ENCODE results near the gene CEP63.
"Not testable (repeated sequence)": the region's sequence is repeated elsewhere in the genome, so short reads cannot be mapped to it uniquely, and the experiment has no call there.

CEP63 gene

GRCh38 chr3:134564991-134565390, 79.1 kb downstream of the CEP63 start:
- H3K27ac ChIP-seq = no peak overlapping the region
- DNase-seq (ENCODE audit: low spot score) = no peak
- TF ChIP-seq CTCF (conservative IDR thresholded peaks at IDR 0.05; ENCODE audit: low read depth) = no peak
- ChIA-PET POLR2A (ENCODE audit: low non-redundant PET) (no interaction called here), CTCF (no interaction called here)

GRCh38 chr3:134567605-134568004, 81.7 kb downstream of the CEP63 start:
- ChIA-PET POLR2A (ENCODE audit: low non-redundant PET) (no interaction called here), CTCF (no interaction called here)
- DNase-seq (ENCODE audit: low spot score) = no peak
- H3K27ac ChIP-seq = no peak overlapping the region
- no peak for TF ChIP-seq CTCF (conservative IDR thresholded peaks at IDR 0.05; ENCODE audit: low read depth)

- H3K27ac ChIP-seq = no peak overlapping the region
- no peak for TF ChIP-seq CTCF (conservative IDR thresholded peaks at IDR 0.05; ENCODE audit: low read depth)
- no peak for DNase-seq (ENCODE audit: low spot score)
- POLR2A ChIA-PET (ENCODE audit: low non-redundant PET) = no interaction called here
- CTCF ChIA-PET = no interaction called here
These were observed 82.9 kb downstream of the CEP63 start for GRCh38 chr3:134568790-134569189.

- H3K27ac ChIP-seq; DNase-seq (ENCODE audit: low spot score); CTCF ChIA-PET; POLR2A ChIA-PET (ENCODE audit: low non-redundant PET): not testable (repeated sequence)
These were observed 84.0 kb downstream of the CEP63 start for GRCh38 chr3:134569899-134570298.

GRCh38 chr3:134576426-134576825, 90.6 kb downstream of the CEP63 start:
- no peak for DNase-seq (ENCODE audit: low spot score)
- H3K27ac ChIP-seq = no peak overlapping the region
- ChIA-PET POLR2A (ENCODE audit: low non-redundant PET) (no interaction called here), CTCF (no interaction called here)
- TF ChIP-seq CTCF (conservative IDR thresholded peaks at IDR 0.05; ENCODE audit: low read depth) = no peak

- ChIA-PET POLR2A (ENCODE audit: low non-redundant PET) (no interaction called here), CTCF (interaction anchor here (0.6 kb wide), 1 partner anchor 330 kb away, joined by 6 read pairs; no protein-coding TSS in a partner anchor)
- DNase-seq (ENCODE audit: low spot score) = no peak
- TF ChIP-seq CTCF (conservative IDR thresholded peaks at IDR 0.05; ENCODE audit: low read depth) = no peak
- H3K27ac ChIP-seq = no peak overlapping the region
These were observed 91.0 kb downstream of the CEP63 start for GRCh38 chr3:134576831-134577230.

GRCh38 chr3:134579141-134579665, 93.3 kb downstream of the CEP63 start:
- ChIA-PET CTCF (no interaction called here), POLR2A (ENCODE audit: low non-redundant PET) (no interaction called here)
- TF ChIP-seq CTCF (conservative IDR thresholded peaks at IDR 0.05; ENCODE audit: low read depth) = no peak
- no peak overlapping the region for H3K27ac ChIP-seq
- no peak for DNase-seq (ENCODE audit: low spot score)
